Osteoblast (primary cell): ENCODE results near the gene PRR29. TPM values are rescaled to one million over a fixed set of nuclear protein-coding genes. Genes with fewer than 3 reads are reported as not detected.

Experiments used
- DNase-seq: peaks from one replicate; pipeline ENCODE4 v3.0.0; 2011; ENCODE audit warnings: low spot score, mixed read lengths; ENCODE audit not compliant: insufficient read length; ENCODE audit errors: missing footprints
- H2AFZ ChIP-seq: 2 replicates; pipeline ENCODE4 v1.6.0; 2011; ENCODE audit warnings: mild to moderate bottlenecking, low read length
- H3K27ac ChIP-seq: 2 replicates; pipeline ENCODE4 v1.5.1; 2011; ENCODE audit warnings: mild to moderate bottlenecking, low read depth, low read length, moderate library complexity
- H3K27me3 ChIP-seq: 2 replicates; pipeline ENCODE4 v1.6.0; 2012; ENCODE audit warnings: mild to moderate bottlenecking, control low read depth, inconsistent platforms, low read length, moderate library complexity; ENCODE audit not compliant: insufficient read depth
- H3K36me3 ChIP-seq: 2 replicates; pipeline ENCODE4 v1.5.1; 2011; ENCODE audit warnings: mild to moderate bottlenecking, low read length, control low read depth, moderate library complexity; ENCODE audit not compliant: insufficient read depth
- H3K4me1 ChIP-seq: 2 replicates; pipeline ENCODE4 v1.5.1; 2011; ENCODE audit warnings: mild to moderate bottlenecking, low read length, control low read depth, moderate library complexity; ENCODE audit not compliant: insufficient read depth
- H3K4me2 ChIP-seq: 2 replicates; pipeline ENCODE4 v1.6.0; 2011; ENCODE audit warnings: mild to moderate bottlenecking, low read length; ENCODE audit not compliant: insufficient read depth
- H3K4me3 ChIP-seq: fragments of 200-600 bp; sonication (generic); 3 replicates; pipeline ENCODE4 v1.5.1; 2012; ENCODE audit warnings: mild to moderate bottlenecking, low read length, inconsistent platforms; ENCODE audit not compliant: insufficient read depth
- H3K79me2 ChIP-seq: 2 replicates; pipeline ENCODE4 v1.6.0; 2012; ENCODE audit warnings: mild to moderate bottlenecking, low read length, control low read depth, inconsistent platforms; ENCODE audit not compliant: insufficient read depth
- H3K9me3 ChIP-seq: 2 replicates; pipeline ENCODE4 v1.5.1; 2011; ENCODE audit warnings: low read depth, low read length, control low read depth
- H4K20me1 ChIP-seq: 2 replicates; pipeline ENCODE4 v1.6.0; 2012; ENCODE audit warnings: mild to moderate bottlenecking, low read length, control low read depth; ENCODE audit not compliant: insufficient read depth
- CTCF ChIP-seq: IDR thresholded peaks from 2 replicates; pipeline ENCODE4 v1.5.1; 2011; ENCODE audit warnings: mild to moderate bottlenecking, low read depth, low read length, moderate library complexity; ENCODE audit errors: extremely low read depth
- total RNA-seq: library from RNA; depleted of rRNA; stranded (reverse); fragments of >200 nt; gene quantifications from 2 replicates; pipeline ENCODE4 v1.2.3, GENCODE V29; 2012

The PRR29 gene
- total RNA-seq, 1 donor, result 0.36 TPM

DNA sequence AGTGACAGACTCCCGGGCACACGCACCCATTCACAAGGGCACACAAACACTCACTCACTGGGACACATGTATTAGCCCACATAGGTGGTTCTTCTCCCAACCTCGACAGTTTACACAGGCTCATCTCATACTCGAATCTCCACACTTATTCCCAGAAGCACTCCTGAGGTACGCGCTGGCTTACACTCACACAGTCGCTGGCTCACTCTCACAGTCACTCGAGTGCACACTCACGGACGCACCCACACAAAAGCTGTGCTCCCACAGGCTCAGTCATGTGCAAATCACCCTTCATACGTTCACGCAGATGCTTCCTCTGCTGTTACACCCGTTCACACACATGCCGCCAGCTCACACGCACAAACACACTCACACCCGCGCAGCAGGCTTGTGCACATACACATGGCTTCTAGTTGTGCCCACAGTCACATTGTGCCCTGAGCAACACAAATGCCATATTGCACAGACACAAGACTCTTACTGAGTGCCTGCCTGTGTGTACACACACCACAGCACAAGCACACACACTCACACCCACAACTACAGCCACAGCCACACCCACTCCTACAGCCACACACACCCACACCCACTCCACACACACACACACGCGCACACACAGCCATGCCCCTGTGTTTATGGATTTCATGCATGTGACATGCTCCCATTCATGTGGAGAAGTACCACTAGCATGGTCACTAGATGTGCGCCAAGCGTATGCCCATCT lies 8.4 kb upstream of the PRR29 start:
- H3K4me1 ChIP-seq, result peaks cover 6% of the 10 kb centered on the region
- H3K79me2 ChIP-seq, result no peaks in the 10 kb centered on the region
- H3K4me2 ChIP-seq, result no peak overlapping the region
- peak; percentile 30 for DNase-seq
- H2AFZ ChIP-seq, result no peak overlapping the region
- H3K36me3 ChIP-seq, result no peaks in the 10 kb centered on the region
- no peaks in the 10 kb centered on the region for H4K20me1 ChIP-seq
- peaks cover 40% of the 10 kb centered on the region for H3K27me3 ChIP-seq
- no peak overlapping the region for H3K27ac ChIP-seq
- H3K9me3 ChIP-seq, result no peaks in the 10 kb centered on the region
- no peak overlapping the region for H3K4me3 ChIP-seq
- no peak for TF ChIP-seq CTCF

GRCh38 chr17:63991611-63992010 lies 6.5 kb upstream of the PRR29 start:
- H4K20me1 ChIP-seq, result no peaks in the 10 kb centered on the region
- TF ChIP-seq CTCF, result no peak
- H3K27ac ChIP-seq, result no peak overlapping the region
- H3K4me2 ChIP-seq, result no peak overlapping the region
- no peaks in the 10 kb centered on the region for H3K4me1 ChIP-seq
- no peaks in the 10 kb centered on the region for H3K79me2 ChIP-seq
- H3K4me3 ChIP-seq, result no peak overlapping the region
- no peaks in the 10 kb centered on the region for H3K9me3 ChIP-seq
- H3K36me3 ChIP-seq, result no peaks in the 10 kb centered on the region
- H3K27me3 ChIP-seq, result peaks cover 50% of the 10 kb centered on the region
- DNase-seq, result peak; percentile 39
- H2AFZ ChIP-seq, result no peak overlapping the region

DNA sequence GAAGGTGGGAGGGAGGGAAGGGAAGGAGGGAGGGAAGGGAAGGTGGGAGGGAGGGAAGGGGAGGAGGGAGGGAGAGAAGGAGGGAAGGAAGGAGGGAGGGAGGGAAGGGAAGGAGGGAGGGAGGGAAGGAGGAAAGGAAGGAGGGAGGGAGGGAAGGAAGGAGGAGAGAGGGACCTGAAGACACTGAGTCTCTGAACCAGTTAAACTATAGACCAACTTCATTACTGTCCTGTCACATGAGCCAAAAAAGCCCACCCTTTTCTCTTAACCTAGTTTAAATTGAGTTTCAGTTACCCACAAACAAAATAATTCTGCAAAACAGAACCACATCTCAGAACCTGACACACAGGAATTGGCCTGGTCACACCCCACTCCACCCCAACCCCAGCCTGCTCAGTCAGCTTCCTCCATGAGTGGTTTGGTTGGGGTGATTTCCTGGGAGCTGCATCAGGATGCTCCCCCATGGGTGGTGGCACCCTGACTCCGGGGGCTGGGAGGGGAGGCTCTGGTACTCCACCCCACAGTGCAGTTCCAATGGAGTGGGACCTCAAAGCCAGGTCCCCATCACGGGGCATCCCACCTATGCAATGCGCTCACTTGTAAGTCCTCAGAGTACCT lies 4.7 kb upstream of the PRR29 start:
- no peaks in the 10 kb centered on the region for H3K36me3 ChIP-seq
- H2AFZ ChIP-seq, result no peak overlapping the region
- no peaks in the 10 kb centered on the region for H4K20me1 ChIP-seq
- H3K27me3 ChIP-seq, result peaks cover 67% of the 10 kb centered on the region
- H3K79me2 ChIP-seq, result no peaks in the 10 kb centered on the region
- peak; percentile 22 for DNase-seq
- H3K9me3 ChIP-seq, result no peaks in the 10 kb centered on the region
- no peak overlapping the region for H3K4me2 ChIP-seq
- peaks cover 6% of the 10 kb centered on the region for H3K4me1 ChIP-seq
- H3K27ac ChIP-seq, result no peak overlapping the region
- TF ChIP-seq CTCF, result no peak
- no peak overlapping the region for H3K4me3 ChIP-seq

GRCh38 chr17:63995626-63996025 lies 2.5 kb upstream of the PRR29 start:
- no peak overlapping the region for H3K4me3 ChIP-seq
- peaks cover 55% of the 10 kb centered on the region for H3K27me3 ChIP-seq
- TF ChIP-seq CTCF, result no peak

More at GRCh38 chr17:63995626-63996025, 2.5 kb upstream of the PRR29 start:
- H2AFZ ChIP-seq, result no peak overlapping the region
- H3K9me3 ChIP-seq, result no peaks in the 10 kb centered on the region
- H3K4me1 ChIP-seq, result peaks cover 6% of the 10 kb centered on the region
- no peak overlapping the region for H3K27ac ChIP-seq
- H3K4me2 ChIP-seq, result no peak overlapping the region
- peak; percentile 48 for DNase-seq
- no peaks in the 10 kb centered on the region for H4K20me1 ChIP-seq
- H3K79me2 ChIP-seq, result no peaks in the 10 kb centered on the region
- no peaks in the 10 kb centered on the region for H3K36me3 ChIP-seq
